Measurements from ENCODE around the gene C2.

DNA sequence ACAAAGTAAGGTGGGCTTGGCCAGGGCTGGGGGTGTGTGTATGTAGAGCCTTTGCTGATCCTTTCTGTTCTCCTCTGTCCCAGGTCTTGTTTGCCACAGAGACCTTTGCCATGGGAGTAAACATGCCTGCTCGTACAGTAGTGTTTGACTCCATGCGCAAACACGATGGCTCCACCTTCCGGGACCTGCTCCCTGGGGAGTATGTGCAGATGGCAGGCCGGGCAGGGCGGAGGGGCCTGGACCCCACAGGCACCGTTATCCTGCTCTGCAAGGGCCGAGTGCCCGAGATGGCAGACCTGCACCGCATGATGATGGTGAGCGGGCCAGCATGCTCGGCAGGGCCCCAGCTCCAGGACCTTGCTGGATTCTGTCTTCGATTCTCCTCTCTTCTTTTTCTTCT is 38.2 kb downstream of the C2 start:
- no peak for TF ChIP-seq POLR2AphosphoS5 (IDR thresholded peaks at IDR 0.05; ENCODE audit: borderline replicate concordance, low read depth, low read length)
- TF ChIP-seq EZH2 (IDR thresholded peaks at IDR 0.05), result no peak
- no peak for TF ChIP-seq FOXP2 (optimal IDR thresholded peaks at IDR 0.05; ENCODE audit: control extremely low read depth, extremely low read length, insufficient read depth)

All from SK-N-MC (cell line).